GM12875 (cell line): ENCODE data around the gene MICAL3.
A peak's percentile ranks its signal among the peaks of the same experiment; 100 is the strongest.

ENCODE experiments used
- H3K4me3 ChIP-seq: one replicate; pipeline ENCODE4 v1.5.1; 2011; ENCODE audit warnings: low read depth, low read length, control low read depth
- CTCF ChIP-seq: IDR thresholded peaks from 2 replicates; pipeline ENCODE4 v1.5.1; 2011; ENCODE audit warnings: low read depth, mild to moderate bottlenecking, control low read depth, inconsistent platforms, low read length, moderate library complexity, borderline replicate concordance; ENCODE audit not compliant: insufficient read depth

Gene MICAL3

GRCh38 chr22:17787716-17788330 lies 236.5 kb downstream of the MICAL3 start:
- TF ChIP-seq CTCF = no peak
- no peak overlapping the region for H3K4me3 ChIP-seq

- no peak for TF ChIP-seq CTCF
- no peak overlapping the region for H3K4me3 ChIP-seq
Measured at GRCh38 chr22:17787241-17787640, 237.1 kb downstream of the MICAL3 start.

DNA sequence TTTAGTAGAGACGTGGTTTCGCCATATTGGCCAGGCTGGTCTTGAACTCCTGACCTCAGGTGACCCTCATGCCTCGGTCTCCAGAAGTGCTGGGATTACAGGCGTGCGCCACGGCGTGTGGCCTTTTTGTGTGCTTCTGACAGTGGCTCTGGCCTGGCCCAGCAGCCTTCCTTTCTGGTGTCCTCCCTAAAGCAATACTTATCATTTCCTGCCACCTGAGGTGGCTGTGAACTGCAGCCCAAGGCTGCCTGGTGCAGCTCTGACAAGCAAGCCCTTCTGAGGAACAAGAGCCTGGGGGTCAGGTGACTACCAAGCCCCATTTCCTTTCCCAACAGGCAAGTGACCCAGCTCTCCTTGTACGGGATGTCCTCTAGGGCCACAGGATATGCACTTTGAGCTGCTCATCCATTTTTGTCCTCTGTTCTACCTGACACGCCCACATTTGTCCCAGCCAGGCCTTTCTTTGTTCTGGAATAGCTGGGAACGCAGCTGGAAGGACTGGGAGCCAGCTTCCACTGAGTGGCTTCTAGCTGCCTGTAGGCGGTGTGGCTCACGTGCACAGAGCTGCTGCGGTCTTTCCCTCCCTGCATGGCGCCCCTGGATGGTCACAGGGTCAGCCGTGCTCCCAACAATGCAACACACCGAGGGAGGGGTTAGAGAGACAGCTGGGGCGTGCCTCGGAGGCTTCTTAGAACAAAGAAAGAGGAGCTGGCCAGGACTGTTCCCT lies 237.8 kb downstream of the MICAL3 start:
- H3K4me3 ChIP-seq = no peak overlapping the region
- TF ChIP-seq CTCF = no peak

- no peak overlapping the region for H3K4me3 ChIP-seq
- peak; percentile 85 for TF ChIP-seq CTCF
Measured at GRCh38 chr22:17785185-17786184, 238.9 kb downstream of the MICAL3 start.

DNA sequence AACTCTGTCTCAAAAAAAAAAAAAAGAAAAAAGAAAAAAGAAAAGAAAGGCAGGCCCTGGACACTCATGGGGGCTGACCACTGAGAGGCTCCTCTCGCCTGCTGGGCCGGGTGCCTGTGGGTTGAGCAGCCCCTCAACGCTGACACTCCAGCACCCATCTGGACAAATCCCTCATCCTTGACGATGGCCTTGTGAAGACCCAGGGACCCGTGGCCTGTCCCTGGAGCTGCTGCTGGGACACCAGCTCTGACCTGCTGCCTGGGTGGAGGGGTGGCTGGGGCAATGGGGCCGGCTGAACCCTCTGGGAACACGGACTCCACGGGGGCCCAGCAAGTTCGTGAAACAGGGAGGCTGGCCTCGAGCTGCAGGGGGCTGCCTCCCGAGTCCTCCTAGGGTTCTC lies 239.6 kb downstream of the MICAL3 start:
- TF ChIP-seq CTCF = no peak

DNA sequence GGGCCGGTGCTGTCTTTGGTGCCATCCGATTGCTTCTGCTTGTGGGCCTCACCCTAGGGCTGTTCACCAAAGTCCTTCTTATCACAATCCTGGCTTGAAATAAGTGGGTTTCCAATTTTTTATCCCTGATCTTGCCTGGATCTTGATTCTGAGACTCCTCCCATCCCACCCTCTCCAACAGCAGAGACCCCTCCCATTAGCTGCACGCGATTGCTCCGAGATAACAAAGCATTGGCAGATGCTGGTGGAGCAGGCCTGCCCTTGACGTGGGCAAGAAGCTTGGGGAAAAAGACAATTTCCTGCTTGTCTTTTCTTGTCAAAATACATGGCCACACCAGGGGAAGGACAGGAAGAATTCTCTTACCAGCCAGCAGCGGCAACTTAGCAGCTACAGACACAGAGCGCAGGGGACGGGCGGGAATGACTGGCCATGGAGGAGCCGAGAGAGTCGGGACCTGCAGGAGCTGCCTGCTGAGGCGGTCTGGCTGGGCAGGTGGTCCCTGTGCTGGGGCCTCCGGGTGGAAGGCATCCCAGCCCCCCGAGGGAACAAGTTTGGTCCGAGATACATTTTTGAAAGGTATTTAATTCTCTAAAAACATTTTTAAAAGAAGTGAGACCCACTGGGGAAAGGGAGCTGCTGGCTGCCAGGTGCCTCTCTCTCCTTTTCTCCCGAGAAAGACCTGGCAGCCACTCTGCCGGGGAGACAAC lies 240.4 kb downstream of the MICAL3 start:
- TF ChIP-seq CTCF = no peak

More for the DNA sequence above, 239.6 kb downstream of the MICAL3 start:
- H3K4me3 ChIP-seq = no peak overlapping the region

More for the DNA sequence above, 240.4 kb downstream of the MICAL3 start:
- no peak overlapping the region for H3K4me3 ChIP-seq
